Naive thymus-derived CD8-positive, alpha-beta T cell (primary cell): ENCODE results near the gene DGKI. TPM values are rescaled to one million over a fixed set of nuclear protein-coding genes. Genes with fewer than 3 reads are reported as not detected.

ENCODE experiments used
- ATAC-seq, 2 donors: fragments of 150-1000 bp; cut with Tn5 transposase in 1 of 2; sonication (Bioruptor Pico), chemical (Tn5 transposase) in 1 of 2; 1 replicate in 1 of 2; 2 replicates in 1 of 2; pipeline ENCODE4 v1.10.0; 2021; ENCODE audit warnings: mild to moderate bottlenecking in 2 of 2, moderate library complexity in 2 of 2
- POLR2A ChIA-PET: fragments of 350-600 bp; sonication (Branson Sonifier 250); formaldehyde crosslinking; loops from one replicate; lab custom pipeline; 2021; ENCODE audit warnings: antibody characterized with exemption; lab: Charles Lee
- DNase-seq, 10 donors: peaks; one replicate each; pipeline versions ENCODE4 v3.0.0 to v3.0.0-alpha.2; 2020 to 2022
- H3K27ac Mint-ChIP-seq, 10 donors: one replicate each; pipeline ENCODE4 v1.8.0; 2020 to 2022; ENCODE audit warnings: mild to moderate bottlenecking in 10 of 10, mixed read lengths in 10 of 10, moderate library complexity in 4 of 10, inconsistent platforms in 1 of 10
- H3K27me3 Mint-ChIP-seq, 5 donors: one replicate each; pipeline ENCODE4 v1.8.0; 2021 to 2022; ENCODE audit warnings: mixed read lengths in 5 of 5
- H3K36me3 Mint-ChIP-seq, 3 donors: one replicate each; pipeline ENCODE4 v1.8.0; 2020 to 2022; ENCODE audit warnings: mixed read lengths in 3 of 3, mild to moderate bottlenecking in 2 of 3, inconsistent platforms in 1 of 3
- H3K4me1 Mint-ChIP-seq, 4 donors: one replicate each; pipeline ENCODE4 v1.8.0; 2021 to 2022; ENCODE audit warnings: mixed read lengths in 4 of 4
- H3K4me3 Mint-ChIP-seq, 10 donors: one replicate each; pipeline ENCODE4 v1.8.0; 2020 to 2022; ENCODE audit warnings: mild to moderate bottlenecking in 10 of 10, mixed read lengths in 10 of 10, moderate library complexity in 6 of 10, inconsistent platforms in 1 of 10
- H3K9me3 Mint-ChIP-seq, 9 donors: one replicate each; pipeline ENCODE4 v1.8.0; 2020 to 2022; ENCODE audit warnings: mixed read lengths in 9 of 9, mild to moderate bottlenecking in 3 of 9, inconsistent platforms in 1 of 9, moderate library complexity in 1 of 9
- polyA plus RNA-seq, 3 donors: library from polyadenylated mRNA; unstranded; fragments of 300-500 nt; fragmentation: Illumina TruSeq; gene quantifications; one replicate each; pipeline ENCODE4 v1.2.3, GENCODE V29; 2021
- total RNA-seq, 8 experiments: library from RNA in 2 of 8; stranded (reverse) in 2 of 8; gene quantifications; one replicate each; pipeline ENCODE4 v1.2.3 and lab custom pipeline; 2021 to 2026

DGKI gene
- total and polyA plus RNA-seq, 5 experiments from 2014 or later, result 0.01 TPM; not detected in 4

GRCh38 chr7:137684316-137684715 lies 162.5 kb downstream of the DGKI start:
- no peak for DNase-seq
- Mint-ChIP-seq H3K9me3 (peaks cover 0 to 2% (median 0%) of the 10 kb centered on the region in 9 donors), H3K4me3 (no peak overlapping the region), H3K27ac (no peak overlapping the region), H3K36me3 (no peaks in the 10 kb centered on the region), H3K4me1 (no peaks in the 10 kb centered on the region), H3K27me3 (peaks cover 0 to 13% (median 6%) of the 10 kb centered on the region in 5 donors)
- ATAC-seq, result no peak
- POLR2A ChIA-PET, result no interaction called here

DNA sequence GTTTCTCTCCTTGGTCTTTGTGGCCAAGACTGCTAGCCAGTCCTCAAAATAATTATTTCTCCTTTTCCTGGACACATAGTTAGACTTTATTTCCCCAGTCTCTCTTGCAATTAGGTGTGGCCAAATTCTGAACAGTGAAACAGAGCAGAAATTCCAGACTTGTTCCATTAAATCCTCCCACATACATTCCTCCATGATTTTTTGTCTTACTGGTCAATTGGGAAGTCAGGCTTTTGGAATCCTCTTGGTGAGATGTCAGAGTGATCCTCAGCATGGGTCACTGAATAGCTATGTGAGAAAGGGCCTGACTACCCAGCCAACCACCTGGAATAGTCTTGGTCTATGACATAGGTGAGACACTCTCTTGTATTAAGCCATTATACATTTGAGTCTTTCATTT lies 164.2 kb downstream of the DGKI start:
- H3K36me3 Mint-ChIP-seq, result no peaks in the 10 kb centered on the region
- H3K4me1 Mint-ChIP-seq, result no peaks in the 10 kb centered on the region
- peaks cover 0 to 2% (median 0%) of the 10 kb centered on the region in 9 donors for H3K9me3 Mint-ChIP-seq
- H3K27me3 Mint-ChIP-seq, result peaks cover 1 to 17% (median 6%) of the 10 kb centered on the region in 5 donors
- POLR2A ChIA-PET, result no interaction called here
- no peak for DNase-seq
- H3K4me3 Mint-ChIP-seq, result no peak overlapping the region
- no peak for ATAC-seq
- H3K27ac Mint-ChIP-seq, result no peak overlapping the region

- Mint-ChIP-seq H3K27ac (no peak overlapping the region), H3K36me3 (no peaks in the 10 kb centered on the region), H3K27me3 (peaks cover 1 to 17% (median 8%) of the 10 kb centered on the region in 5 donors), H3K9me3 (peaks cover 0 to 2% (median 0%) of the 10 kb centered on the region in 9 donors), H3K4me3 (no peak overlapping the region), H3K4me1 (no peaks in the 10 kb centered on the region)
- DNase-seq, result no peak
- POLR2A ChIA-PET, result no interaction called here
- ATAC-seq, result no peak
Measured at GRCh38 chr7:137681657-137682562, 164.9 kb downstream of the DGKI start.

- ATAC-seq, result no peak
- no peak overlapping the region for H3K27ac Mint-ChIP-seq
- no peak overlapping the region for H3K4me3 Mint-ChIP-seq
- POLR2A ChIA-PET, result no interaction called here
- H3K27me3 Mint-ChIP-seq, result peaks cover 5 to 13% (median 12%) of the 10 kb centered on the region in 5 donors
- peaks cover 0 to 2% (median 0%) of the 10 kb centered on the region in 4 donors for H3K4me1 Mint-ChIP-seq
- no peaks in the 10 kb centered on the region for H3K9me3 Mint-ChIP-seq
- H3K36me3 Mint-ChIP-seq, result no peaks in the 10 kb centered on the region
- DNase-seq, result no peak
Measured at GRCh38 chr7:137674551-137675409, 172.0 kb downstream of the DGKI start.

GRCh38 chr7:137674048-137674447 lies 172.7 kb downstream of the DGKI start:
- Mint-ChIP-seq H3K27ac (no peak overlapping the region), H3K36me3 (no peaks in the 10 kb centered on the region), H3K4me3 (no peak overlapping the region), H3K27me3 (peaks cover 5 to 13% (median 12%) of the 10 kb centered on the region in 5 donors), H3K4me1 (peaks cover 0 to 2% (median 0%) of the 10 kb centered on the region in 4 donors), H3K9me3 (no peaks in the 10 kb centered on the region)
- no peak for DNase-seq
- no peak for ATAC-seq
- POLR2A ChIA-PET, result no interaction called here

DNA sequence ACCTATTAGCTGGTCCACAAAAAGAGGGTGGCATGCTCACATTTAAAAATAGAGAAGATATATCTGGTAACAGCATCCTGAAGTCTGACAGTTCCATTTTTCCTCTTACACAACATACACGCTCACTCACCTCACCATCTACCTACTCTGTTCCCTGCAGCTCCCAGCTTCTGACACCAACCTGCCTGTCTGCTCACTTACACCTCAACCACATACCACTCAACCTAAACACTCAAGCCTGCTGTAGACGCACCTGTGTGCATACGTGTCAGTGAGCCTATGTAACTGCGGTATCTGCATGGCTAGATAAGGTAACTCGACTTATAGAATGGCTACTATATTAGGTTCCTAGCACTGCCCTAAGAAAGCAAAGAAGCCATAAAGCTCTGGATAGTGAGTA lies 174.9 kb downstream of the DGKI start:
- POLR2A ChIA-PET, result no interaction called here

GRCh38 chr7:137670222-137671064 lies 176.3 kb downstream of the DGKI start:
- Mint-ChIP-seq H3K9me3 (no peaks in the 10 kb centered on the region), H3K4me1 (peaks cover 0 to 2% (median 0%) of the 10 kb centered on the region in 4 donors)

More for the DNA sequence above, 174.9 kb downstream of the DGKI start:
- no peaks in the 10 kb centered on the region for H3K9me3 Mint-ChIP-seq
- H3K4me1 Mint-ChIP-seq, result peaks cover 0 to 2% (median 0%) of the 10 kb centered on the region in 4 donors
- ATAC-seq, result no peak
- no peak for DNase-seq
- no peak overlapping the region for H3K4me3 Mint-ChIP-seq
- H3K27ac Mint-ChIP-seq, result no peak overlapping the region
- H3K36me3 Mint-ChIP-seq, result no peaks in the 10 kb centered on the region
- H3K27me3 Mint-ChIP-seq, result peaks cover 0 to 12% (median 11%) of the 10 kb centered on the region in 5 donors

DNA sequence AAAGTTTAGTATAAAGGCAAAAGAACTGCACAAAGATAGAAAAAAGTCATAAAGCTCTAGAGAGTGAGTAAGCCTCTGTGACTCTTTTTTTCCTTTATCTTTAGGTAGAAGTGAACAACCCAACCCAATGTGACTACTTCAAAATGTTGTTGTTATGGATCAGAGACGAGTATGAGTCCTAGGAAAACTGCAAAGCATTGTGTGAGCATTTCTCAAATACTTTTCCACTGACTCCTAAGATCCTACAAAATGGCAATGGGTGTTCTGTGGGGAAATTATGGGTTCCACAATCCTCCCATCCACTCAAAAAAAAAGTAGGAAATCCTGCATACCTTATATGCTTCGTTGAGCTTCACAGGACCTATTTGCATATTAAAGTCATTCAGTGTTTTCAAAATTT lies 177.1 kb downstream of the DGKI start:
- Mint-ChIP-seq H3K9me3 (no peaks in the 10 kb centered on the region), H3K36me3 (no peaks in the 10 kb centered on the region), H3K27me3 (peaks cover 0 to 11% (median 6%) of the 10 kb centered on the region in 5 donors), H3K4me1 (peaks cover 0 to 2% (median 0%) of the 10 kb centered on the region in 4 donors), H3K4me3 (no peak overlapping the region), H3K27ac (no peak overlapping the region)
- no peak for DNase-seq
- ATAC-seq, result no peak
- POLR2A ChIA-PET, result no interaction called here

More at GRCh38 chr7:137670222-137671064, 176.3 kb downstream of the DGKI start:
- Mint-ChIP-seq H3K27ac (no peak overlapping the region), H3K36me3 (no peaks in the 10 kb centered on the region), H3K27me3 (peaks cover 0 to 13% (median 6%) of the 10 kb centered on the region in 5 donors), H3K4me3 (no peak overlapping the region)
- no peak for DNase-seq
- no peak for ATAC-seq
- POLR2A ChIA-PET, result no interaction called here

DNA sequence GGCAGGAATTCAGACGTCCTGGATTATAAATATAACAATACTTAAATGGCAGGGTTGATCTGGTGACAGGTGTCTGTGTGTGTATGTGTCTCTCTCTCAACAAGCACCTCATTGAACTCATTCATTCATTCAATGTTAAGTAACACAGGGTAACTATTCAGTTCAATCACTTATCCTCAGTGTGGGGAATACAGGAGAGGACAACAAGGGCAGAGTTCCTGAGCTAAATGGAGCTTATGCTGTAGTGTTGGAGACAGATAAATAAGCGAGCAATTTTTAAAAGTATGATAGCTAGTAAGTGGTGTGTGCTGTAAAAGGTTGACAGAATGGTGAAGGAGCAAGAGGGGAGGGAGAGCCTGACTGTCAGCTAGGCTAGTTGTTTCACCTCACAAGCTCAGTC lies 178.4 kb downstream of the DGKI start:
- H3K36me3 Mint-ChIP-seq, result no peaks in the 10 kb centered on the region
- H3K4me3 Mint-ChIP-seq, result no peak overlapping the region
- no peaks in the 10 kb centered on the region for H3K9me3 Mint-ChIP-seq
- POLR2A ChIA-PET, result no interaction called here
- no peaks in the 10 kb centered on the region for H3K4me1 Mint-ChIP-seq
- H3K27ac Mint-ChIP-seq, result no peak overlapping the region
- no peak for DNase-seq
- peaks cover 4 to 10% (median 6%) of the 10 kb centered on the region in 5 donors for H3K27me3 Mint-ChIP-seq
- ATAC-seq, result no peak

GRCh38 chr7:137667633-137668387 lies 179.0 kb downstream of the DGKI start:
- H3K9me3 Mint-ChIP-seq, result no peaks in the 10 kb centered on the region
- DNase-seq, result no peak
- no peak overlapping the region for H3K27ac Mint-ChIP-seq
- POLR2A ChIA-PET, result no interaction called here
- peaks cover 8 to 15% (median 10%) of the 10 kb centered on the region in 5 donors for H3K27me3 Mint-ChIP-seq
- H3K36me3 Mint-ChIP-seq, result no peaks in the 10 kb centered on the region
- no peak overlapping the region for H3K4me3 Mint-ChIP-seq
- H3K4me1 Mint-ChIP-seq, result no peaks in the 10 kb centered on the region
- no peak for ATAC-seq

GRCh38 chr7:137664846-137665245 lies 181.9 kb downstream of the DGKI start:
- Mint-ChIP-seq H3K36me3 (no peaks in the 10 kb centered on the region), H3K27me3 (peaks cover 8 to 28% (median 20%) of the 10 kb centered on the region in 5 donors), H3K27ac (no peak overlapping the region), H3K9me3 (peaks cover 0 to 1% (median 0%) of the 10 kb centered on the region in 9 donors), H3K4me3 (no peak overlapping the region), H3K4me1 (no peaks in the 10 kb centered on the region)
- POLR2A ChIA-PET, result no interaction called here
- ATAC-seq, result no peak
- DNase-seq, result no peak
